HG02763 (cell line): ENCODE results near the gene PCDH9.

Experiments
- ATAC-seq: cut with Tn5 transposase; IDR thresholded peaks from one replicate; pipeline ENCODE4 v1.9.1; 2021; ENCODE audit warnings: mild to moderate bottlenecking, moderate library complexity; ENCODE audit not compliant: unreplicated experiment

The PCDH9 gene

GRCh38 chr13:67094952-67095351, 135.2 kb downstream of the PCDH9 start:
- no peak for ATAC-seq

DNA sequence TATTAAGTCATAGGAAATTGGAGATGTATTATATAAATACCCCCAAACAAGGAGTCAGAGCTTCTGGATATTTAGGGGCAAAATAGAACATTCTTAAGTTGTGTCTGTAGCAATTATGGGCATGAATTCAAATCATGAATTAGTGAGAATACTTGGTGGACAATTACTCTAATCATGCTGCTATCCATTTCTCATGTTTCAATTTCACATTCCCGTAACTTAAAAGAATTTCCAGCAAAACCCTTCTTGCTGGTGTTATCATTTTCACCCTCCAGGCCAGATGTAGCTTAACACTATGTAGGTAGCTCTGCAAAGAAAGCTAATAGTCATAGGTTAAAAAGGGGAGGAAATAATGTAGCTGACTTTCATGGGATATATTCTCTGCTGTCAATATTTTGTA, 136.1 kb downstream of the PCDH9 start:
- ATAC-seq, result no peak

DNA sequence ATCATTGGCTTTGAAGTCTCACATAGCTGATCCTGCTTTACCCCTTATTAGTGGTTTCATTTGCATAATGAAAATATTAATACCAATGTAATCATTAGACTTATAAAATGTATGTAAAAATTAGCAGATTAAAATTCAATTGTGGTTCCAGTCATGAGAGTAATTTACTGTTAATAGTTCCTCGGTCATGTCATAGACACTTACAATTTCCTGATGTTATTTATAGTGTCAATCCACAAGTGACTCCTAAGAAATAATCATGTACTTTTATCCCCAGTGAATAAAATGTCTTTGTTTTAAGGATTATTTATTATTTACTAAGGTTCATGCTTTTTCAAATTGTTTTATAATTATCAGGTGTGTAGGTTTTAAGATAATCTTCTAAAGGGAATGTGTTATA, 138.5 kb downstream of the PCDH9 start:
- no peak for ATAC-seq

DNA sequence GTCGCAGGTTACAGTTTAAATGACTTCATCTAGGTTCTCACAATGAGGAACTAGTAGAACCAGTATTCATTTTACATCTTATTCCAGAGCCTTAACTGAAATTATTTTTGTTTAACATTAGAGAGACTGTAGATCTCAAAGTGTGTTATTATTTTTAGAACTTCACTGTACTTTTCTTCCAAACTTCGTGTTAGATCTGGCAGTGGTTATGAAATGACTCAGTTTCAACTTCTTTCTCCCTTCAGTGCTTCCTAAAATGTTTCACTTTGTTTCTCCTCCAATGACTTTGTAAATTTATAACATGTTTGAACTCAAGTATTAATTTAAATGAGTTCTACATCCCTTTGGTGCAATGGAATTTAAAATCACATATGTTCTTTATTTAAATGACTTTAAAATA, 139.3 kb downstream of the PCDH9 start:
- ATAC-seq, result no peak

- no peak for ATAC-seq
Observed at GRCh38 chr13:67087527-67087926, 142.6 kb downstream of the PCDH9 start.

- no peak for ATAC-seq
Observed at GRCh38 chr13:67086260-67086659, 143.9 kb downstream of the PCDH9 start.

GRCh38 chr13:67084066-67084465, 146.1 kb downstream of the PCDH9 start:
- ATAC-seq, result no peak

GRCh38 chr13:67083519-67083918, 146.6 kb downstream of the PCDH9 start:
- no peak for ATAC-seq

DNA sequence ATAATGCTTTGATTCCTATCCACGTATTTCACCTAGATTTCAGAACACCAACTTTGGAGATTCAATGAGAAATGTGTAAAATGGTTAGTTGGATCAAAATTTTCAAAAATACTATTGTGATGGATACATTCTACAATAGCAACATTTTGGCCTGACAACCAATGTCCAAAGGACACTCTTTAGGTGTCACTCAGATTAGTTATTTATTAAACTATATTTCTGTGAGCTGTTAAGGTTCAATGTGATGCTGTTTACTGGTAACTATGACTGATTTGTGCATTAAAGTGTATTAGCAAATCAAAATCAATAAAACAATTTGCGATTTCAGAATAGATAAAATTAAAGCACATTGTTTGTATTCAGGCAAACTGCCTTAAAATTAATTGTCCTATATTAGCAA, 149.8 kb downstream of the PCDH9 start:
- no peak for ATAC-seq

DNA sequence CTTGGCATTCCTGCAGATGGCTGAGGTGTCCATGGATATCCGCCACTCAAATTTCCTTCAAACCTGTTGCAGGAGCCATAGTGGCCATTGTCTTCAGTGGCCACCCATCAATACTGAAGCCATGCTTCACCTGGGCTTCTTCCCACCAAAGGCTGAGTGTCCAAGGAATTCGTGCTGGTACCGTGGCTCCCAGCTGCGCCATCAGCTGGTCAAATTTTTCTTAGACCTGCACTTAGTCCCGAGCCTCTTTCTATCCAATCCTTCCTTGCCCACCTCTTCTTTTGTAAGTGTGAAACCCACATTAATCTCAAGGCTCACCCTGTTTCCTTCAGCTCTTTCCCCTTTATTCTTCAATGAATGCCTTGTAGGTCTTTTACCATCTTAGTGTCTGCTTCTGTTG, 152.1 kb downstream of the PCDH9 start:
- no peak for ATAC-seq

DNA sequence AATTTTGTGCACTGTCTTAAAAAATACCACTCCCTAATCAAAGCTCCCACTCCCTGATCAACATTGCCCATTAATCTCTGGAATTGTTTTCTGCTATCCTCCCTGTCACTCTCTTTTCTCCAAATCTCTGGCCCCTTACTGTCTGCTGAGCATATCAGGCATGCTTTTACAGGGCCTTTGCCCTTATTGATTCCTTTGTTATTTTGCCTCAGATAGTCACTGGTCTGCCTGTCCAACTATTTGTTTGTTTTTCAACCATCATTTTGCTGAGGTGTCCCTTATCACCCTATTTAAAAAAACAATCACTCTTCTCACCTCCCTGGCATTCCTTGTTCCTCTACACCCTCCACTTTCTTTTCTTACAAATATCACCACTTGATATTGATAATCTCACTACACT, 153.0 kb downstream of the PCDH9 start:
- no peak for ATAC-seq

GRCh38 chr13:67076378-67076777, 153.8 kb downstream of the PCDH9 start:
- no peak for ATAC-seq

DNA sequence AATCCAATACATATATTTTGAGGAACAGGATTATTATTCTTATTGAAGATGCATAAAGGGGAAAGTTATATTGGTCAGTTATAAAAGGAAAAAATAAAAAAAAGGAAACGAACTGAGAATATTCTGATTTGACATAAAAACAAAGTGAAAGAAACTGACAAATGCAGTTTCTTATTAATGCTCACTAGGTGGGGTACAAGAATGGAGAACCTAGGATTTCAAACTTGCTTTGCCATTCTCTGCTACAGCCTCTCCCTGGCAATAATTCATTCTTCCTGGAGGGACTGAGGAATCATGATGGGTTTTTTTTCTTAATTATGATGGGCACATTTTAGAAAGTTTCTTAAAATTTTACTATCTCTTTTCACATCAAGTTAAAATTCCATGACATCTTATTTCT, 154.9 kb downstream of the PCDH9 start:
- no peak for ATAC-seq

GRCh38 chr13:67071918-67072598, 158.1 kb downstream of the PCDH9 start:
- no peak for ATAC-seq

DNA sequence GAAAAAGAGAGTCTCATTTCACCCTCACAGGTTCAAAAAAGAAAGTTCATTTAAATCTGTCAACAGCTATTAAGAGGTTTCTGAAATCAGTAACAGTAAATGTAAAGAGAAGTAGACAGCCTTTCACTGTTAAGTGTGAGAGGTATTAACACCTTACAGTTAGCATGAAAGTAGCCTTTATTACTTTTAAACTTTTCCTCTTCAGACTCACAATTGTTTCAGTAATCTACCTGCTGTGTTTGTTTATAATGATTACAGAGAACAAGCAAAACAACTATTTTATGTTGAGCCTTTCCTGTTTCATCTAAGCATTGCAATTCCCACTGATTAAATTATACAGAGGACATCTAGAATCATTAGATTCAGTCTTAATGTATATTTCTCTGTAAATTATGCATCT, 159.8 kb downstream of the PCDH9 start:
- ATAC-seq, result no peak

GRCh38 chr13:67069117-67069767, 160.9 kb downstream of the PCDH9 start:
- no peak for ATAC-seq

DNA sequence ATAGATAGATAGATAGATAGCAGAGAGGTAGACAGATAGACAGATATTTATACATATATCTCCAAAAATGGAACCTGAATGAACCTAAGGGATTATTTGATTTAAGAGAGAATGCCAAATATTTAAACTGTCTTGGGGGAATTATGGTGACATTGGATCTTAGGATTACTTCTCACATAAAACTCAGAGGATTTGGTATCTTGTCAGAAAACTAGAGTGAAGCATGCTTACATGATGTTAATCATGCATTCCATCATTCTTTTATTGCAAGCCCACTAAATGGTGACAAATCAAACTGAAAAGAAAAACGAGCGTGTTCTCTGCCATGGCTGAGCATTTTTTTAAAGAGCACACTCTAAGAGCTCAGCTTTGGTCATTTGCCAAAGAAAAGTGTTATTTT, 165.2 kb downstream of the PCDH9 start:
- ATAC-seq, result no peak

GRCh38 chr13:67063036-67063435, 167.1 kb downstream of the PCDH9 start:
- no peak for ATAC-seq

DNA sequence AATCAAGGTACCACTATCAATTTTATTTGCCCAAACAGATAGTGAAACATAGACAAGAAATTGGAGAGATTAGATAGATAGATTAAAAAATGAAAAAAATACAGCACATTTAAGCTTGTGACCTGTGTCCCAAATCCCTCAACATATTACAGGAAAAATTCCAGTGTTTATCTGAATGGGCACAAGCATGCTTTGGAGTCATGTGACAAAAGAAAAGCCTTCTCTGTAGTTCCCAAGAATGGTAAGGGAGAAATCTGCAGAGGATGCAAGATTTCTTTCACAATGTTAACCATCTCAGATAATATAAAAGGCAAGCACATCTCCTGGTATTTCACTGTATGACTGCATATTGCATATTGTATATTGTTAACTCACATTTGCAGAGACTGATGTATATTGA, 168.0 kb downstream of the PCDH9 start:
- no peak for ATAC-seq

- no peak for ATAC-seq
Observed at GRCh38 chr13:67061750-67062149, 168.4 kb downstream of the PCDH9 start.

GRCh38 chr13:67052550-67053490, 177.3 kb downstream of the PCDH9 start:
- ATAC-seq, result no peak

GRCh38 chr13:67049744-67050143, 180.4 kb downstream of the PCDH9 start:
- ATAC-seq, result no peak
